ENCODE results near the gene THSD4.

THSD4 gene

GRCh38 chr15:71575474-71576045, 460.3 kb downstream of the THSD4 start:
- no peak for DNase-seq (ENCODE audit: low read depth in 2 of 2)

GRCh38 chr15:71577071-71577470, 461.8 kb downstream of the THSD4 start:
- no peak for DNase-seq (ENCODE audit: low read depth in 2 of 2)

GRCh38 chr15:71581398-71581930, 466.2 kb downstream of the THSD4 start:
- DNase-seq (ENCODE audit: low read depth in 2 of 2), result no peak

GRCh38 chr15:71585159-71585558, 469.9 kb downstream of the THSD4 start:
- DNase-seq (ENCODE audit: low read depth in 2 of 2), result no peak

GRCh38 chr15:71586463-71586862, 471.2 kb downstream of the THSD4 start:
- no peak for DNase-seq (ENCODE audit: low read depth in 2 of 2)

- no peak for DNase-seq (ENCODE audit: low read depth in 2 of 2)
These were observed 473.5 kb downstream of the THSD4 start for GRCh38 chr15:71588746-71589145.

- DNase-seq (ENCODE audit: low read depth in 2 of 2), result no peak
These were observed 475.8 kb downstream of the THSD4 start for GRCh38 chr15:71591057-71591456.

- DNase-seq (ENCODE audit: low read depth in 2 of 2), result no peak
These were observed 476.9 kb downstream of the THSD4 start for GRCh38 chr15:71592203-71592602.

- DNase-seq (ENCODE audit: low read depth in 2 of 2), result no peak
These were observed 480.7 kb downstream of the THSD4 start for GRCh38 chr15:71595846-71596553.

- DNase-seq (ENCODE audit: low read depth in 2 of 2), result no peak
These were observed 481.4 kb downstream of the THSD4 start for GRCh38 chr15:71596672-71597071.

GRCh38 chr15:71597126-71597525, 481.9 kb downstream of the THSD4 start:
- DNase-seq (ENCODE audit: low read depth in 2 of 2), result no peak

GRCh38 chr15:71597637-71598036, 482.4 kb downstream of the THSD4 start:
- no peak for DNase-seq (ENCODE audit: low read depth in 2 of 2)

- no peak for DNase-seq (ENCODE audit: low read depth in 2 of 2)
These were observed 483.5 kb downstream of the THSD4 start for GRCh38 chr15:71598741-71599140.

GRCh38 chr15:71599418-71600151, 484.3 kb downstream of the THSD4 start:
- DNase-seq (ENCODE audit: low read depth in 2 of 2), result no peak

GRCh38 chr15:71600237-71600636, 485.0 kb downstream of the THSD4 start:
- no peak for DNase-seq (ENCODE audit: low read depth in 2 of 2)

- DNase-seq (ENCODE audit: low read depth in 2 of 2), result no peak
These were observed 486.0 kb downstream of the THSD4 start for GRCh38 chr15:71601038-71601834.

- DNase-seq (ENCODE audit: low read depth in 2 of 2), result no peak
These were observed 488.1 kb downstream of the THSD4 start for GRCh38 chr15:71603379-71603778.

- no peak for DNase-seq (ENCODE audit: low read depth in 2 of 2)
These were observed 492.1 kb downstream of the THSD4 start for GRCh38 chr15:71607383-71607782.

GRCh38 chr15:71610728-71611552, 495.7 kb downstream of the THSD4 start:
- no peak for DNase-seq (ENCODE audit: low read depth in 2 of 2)

- no peak for DNase-seq (ENCODE audit: low read depth in 2 of 2)
These were observed 496.5 kb downstream of the THSD4 start for GRCh38 chr15:71611553-71612396.
